ENCODE measurements around the gene ANO8. TPM values are rescaled to one million over a fixed set of nuclear protein-coding genes. Genes with fewer than 3 reads are reported as not detected.
A peak's percentile ranks its signal among the peaks of the same experiment; 100 is the strongest.

Gene ANO8
- total and polyA plus RNA-seq, 2 of the 8 experiments (the other 6 are each of a cell fraction or from before 2014, with no cell fraction given): 9.5 to 20.7 TPM

DNA sequence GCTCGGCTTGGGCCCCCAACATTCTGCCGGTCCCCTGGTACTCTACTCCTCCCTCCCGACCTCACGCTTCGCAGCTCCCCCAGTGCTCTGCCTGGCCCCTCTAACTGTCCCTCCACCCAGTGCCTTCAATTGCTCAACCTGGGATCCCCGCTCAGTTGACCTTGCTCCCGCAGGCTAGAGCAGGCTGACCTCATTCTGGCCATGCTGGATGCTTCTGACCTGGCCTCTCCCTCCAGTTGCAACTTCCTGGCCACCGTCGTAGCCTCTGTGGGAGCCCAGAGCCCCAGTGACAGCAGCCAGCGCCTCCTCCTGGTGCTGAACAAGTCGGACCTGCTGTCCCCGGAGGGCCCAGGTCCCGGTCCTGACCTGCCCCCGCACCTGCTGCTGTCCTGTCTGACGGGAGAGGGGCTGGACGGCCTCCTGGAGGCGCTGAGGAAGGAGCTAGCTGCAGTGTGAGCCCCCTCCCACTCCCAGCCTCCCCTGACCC lies 6.3 kb upstream of the ANO8 start (continued):
- TF ChIP-seq, protein P1, sequence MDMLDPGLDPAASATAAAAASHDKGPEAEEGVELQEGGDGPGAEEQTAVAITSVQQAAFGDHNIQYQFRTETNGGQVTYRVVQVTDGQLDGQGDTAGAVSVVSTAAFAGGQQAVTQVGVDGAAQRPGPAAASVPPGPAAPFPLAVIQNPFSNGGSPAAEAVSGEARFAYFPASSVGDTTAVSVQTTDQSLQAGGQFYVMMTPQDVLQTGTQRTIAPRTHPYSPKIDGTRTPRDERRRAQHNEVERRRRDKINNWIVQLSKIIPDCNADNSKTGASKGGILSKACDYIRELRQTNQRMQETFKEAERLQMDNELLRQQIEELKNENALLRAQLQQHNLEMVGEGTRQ (IDR thresholded peaks at IDR 0.05; ENCODE audit: low read length): no peak
- TF ChIP-seq, protein P2, sequence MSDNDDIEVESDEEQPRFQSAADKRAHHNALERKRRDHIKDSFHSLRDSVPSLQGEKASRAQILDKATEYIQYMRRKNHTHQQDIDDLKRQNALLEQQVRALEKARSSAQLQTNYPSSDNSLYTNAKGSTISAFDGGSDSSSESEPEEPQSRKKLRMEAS (IDR thresholded peaks at IDR 0.05): peak; percentile 42; the same call in 1 of the 2 replicates
- peak; percentile 23 to 54; a peak in 2 of 4 replicates for TF ChIP-seq RAD21 (IDR thresholded peaks at IDR 0.05 in 1 of 2, conservative IDR thresholded peaks at IDR 0.05 in 1 of 2; ENCODE audit: low read depth in 2 of 2, low read length in 2 of 2)
- TF ChIP-seq SP4 (IDR thresholded peaks at IDR 0.05; ENCODE audit: low read length): no peak
- no peak for TF ChIP-seq RXRA (IDR thresholded peaks at IDR 0.05; ENCODE audit: insufficient read depth, low read depth, low read length)
- no peak for TF ChIP-seq SP1 (IDR thresholded peaks at IDR 0.05; ENCODE audit: low read depth, low read length)
- TF ChIP-seq, protein P3, sequence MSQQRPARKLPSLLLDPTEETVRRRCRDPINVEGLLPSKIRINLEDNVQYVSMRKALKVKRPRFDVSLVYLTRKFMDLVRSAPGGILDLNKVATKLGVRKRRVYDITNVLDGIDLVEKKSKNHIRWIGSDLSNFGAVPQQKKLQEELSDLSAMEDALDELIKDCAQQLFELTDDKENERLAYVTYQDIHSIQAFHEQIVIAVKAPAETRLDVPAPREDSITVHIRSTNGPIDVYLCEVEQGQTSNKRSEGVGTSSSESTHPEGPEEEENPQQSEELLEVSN (IDR thresholded peaks at IDR 0.05): peak; percentile 62
- peak; percentile 55; the same call in 1 of the 2 replicates for TF ChIP-seq TAF1 (IDR thresholded peaks at IDR 0.05; ENCODE audit: low read depth, low read length)
- no peak; the same call in 1 of the 2 replicates for TF ChIP-seq GABPA (IDR thresholded peaks at IDR 0.05; ENCODE audit: borderline replicate concordance, insufficient read depth, low read length)
- TF ChIP-seq CEBPB (IDR thresholded peaks at IDR 0.05; ENCODE audit: low read depth, low read length): peak; percentile 46; the same call in 1 of the 2 replicates
- no peak for TF ChIP-seq TBP (IDR thresholded peaks at IDR 0.05; ENCODE audit: low read depth, low read length)
- peak; percentile 39 for TF ChIP-seq ASH2L (IDR thresholded peaks at IDR 0.05; ENCODE audit: low read length)
- no peak for TF ChIP-seq POU5F1 (IDR thresholded peaks at IDR 0.05; ENCODE audit: low read depth, low read length)
- TF ChIP-seq, protein P4, sequence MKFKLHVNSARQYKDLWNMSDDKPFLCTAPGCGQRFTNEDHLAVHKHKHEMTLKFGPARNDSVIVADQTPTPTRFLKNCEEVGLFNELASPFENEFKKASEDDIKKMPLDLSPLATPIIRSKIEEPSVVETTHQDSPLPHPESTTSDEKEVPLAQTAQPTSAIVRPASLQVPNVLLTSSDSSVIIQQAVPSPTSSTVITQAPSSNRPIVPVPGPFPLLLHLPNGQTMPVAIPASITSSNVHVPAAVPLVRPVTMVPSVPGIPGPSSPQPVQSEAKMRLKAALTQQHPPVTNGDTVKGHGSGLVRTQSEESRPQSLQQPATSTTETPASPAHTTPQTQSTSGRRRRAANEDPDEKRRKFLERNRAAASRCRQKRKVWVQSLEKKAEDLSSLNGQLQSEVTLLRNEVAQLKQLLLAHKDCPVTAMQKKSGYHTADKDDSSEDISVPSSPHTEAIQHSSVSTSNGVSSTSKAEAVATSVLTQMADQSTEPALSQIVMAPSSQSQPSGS (IDR thresholded peaks at IDR 0.05; ENCODE audit: low read length): 0 out of 2 replicates have a peak, but pooled peaks have one; percentile 57
- no peak for TF ChIP-seq TAF7 (optimal IDR thresholded peaks at IDR 0.05; ENCODE audit: borderline replicate concordance, low read depth, low read length)
- TF ChIP-seq, protein P5, sequence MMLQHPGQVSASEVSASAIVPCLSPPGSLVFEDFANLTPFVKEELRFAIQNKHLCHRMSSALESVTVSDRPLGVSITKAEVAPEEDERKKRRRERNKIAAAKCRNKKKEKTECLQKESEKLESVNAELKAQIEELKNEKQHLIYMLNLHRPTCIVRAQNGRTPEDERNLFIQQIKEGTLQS (IDR thresholded peaks at IDR 0.05; ENCODE audit: insufficient read depth, low read depth, low read length): no peak
- TF ChIP-seq SAP30 (IDR thresholded peaks at IDR 0.05; ENCODE audit: insufficient read depth, insufficient replicate concordance, low read length): no peak

Measured in H1 (cell line).